ENCODE results near the gene SFT2D3.

SFT2D3 gene

DNA sequence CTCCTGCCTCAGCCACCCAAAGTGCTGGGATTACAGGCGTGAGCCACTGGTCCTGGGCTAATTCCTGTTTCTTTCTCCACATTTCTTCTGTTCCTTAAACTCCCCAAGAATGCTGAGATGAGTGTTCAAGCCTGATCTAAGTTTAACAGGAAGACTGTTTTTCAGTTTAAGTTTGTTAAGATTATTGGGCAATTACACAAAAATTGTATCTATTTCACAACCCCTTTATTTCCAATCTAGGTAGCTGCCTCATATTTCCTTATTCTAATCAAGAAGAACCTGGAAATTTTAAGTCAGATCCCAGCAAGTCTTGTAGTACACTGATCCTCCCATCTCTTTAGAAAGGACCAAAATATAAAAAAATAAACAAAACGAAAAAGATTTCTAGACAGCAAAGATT is 11.7 kb downstream of the SFT2D3 start:
- DNase-seq: no peak

DNA sequence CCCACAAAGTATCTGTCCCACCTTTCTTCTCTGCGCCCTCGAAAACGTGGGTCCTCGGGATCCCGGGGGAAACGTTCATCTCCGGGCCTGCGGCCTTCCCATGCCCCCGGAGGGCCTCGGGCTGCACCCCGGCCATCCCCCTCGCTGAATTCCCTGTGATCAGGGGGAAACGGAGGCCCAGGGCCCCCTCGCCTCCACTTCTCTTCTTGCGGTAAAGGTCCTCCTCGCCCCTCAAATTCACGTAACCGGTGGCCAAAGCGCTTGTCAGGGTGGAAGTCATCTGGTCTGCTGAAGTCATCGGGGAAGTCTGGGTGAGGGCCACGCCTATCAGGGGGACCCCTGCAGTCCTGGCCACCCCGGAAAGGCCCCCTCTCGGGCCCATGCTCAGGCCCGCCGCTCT is 12.3 kb downstream of the SFT2D3 start:
- DNase-seq: no peak

DNA sequence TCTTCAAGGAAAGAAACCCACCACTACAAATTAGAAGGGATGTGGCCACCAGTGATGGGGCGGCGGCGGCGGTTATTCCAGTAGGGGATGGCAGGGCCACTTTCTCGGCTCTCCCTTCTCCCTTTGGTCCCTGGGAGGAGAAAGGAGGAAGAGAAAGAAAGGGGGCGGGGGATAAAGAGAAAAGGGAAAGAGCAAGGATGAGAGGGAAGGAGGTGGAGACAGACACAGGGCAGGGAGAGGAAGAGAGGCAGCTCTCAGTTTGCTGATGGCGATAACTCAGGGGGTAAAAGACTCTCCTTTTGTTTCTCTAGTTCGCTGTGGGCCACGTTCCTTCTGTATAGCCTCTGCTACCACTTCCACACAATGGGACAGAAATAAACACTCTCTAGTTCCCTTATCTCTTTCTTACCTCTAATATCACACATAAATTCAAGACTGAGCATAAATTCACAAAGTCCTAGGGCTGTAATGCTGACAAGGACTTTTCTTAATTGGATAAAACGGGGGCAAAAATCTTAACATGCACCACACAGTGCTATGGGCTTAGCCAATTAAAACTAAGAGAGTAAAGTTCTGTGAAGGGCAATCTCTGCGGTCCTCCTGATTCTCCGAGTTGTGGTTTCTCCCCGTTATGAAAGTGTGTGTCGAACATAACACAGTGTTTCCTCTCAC is 14.6 kb downstream of the SFT2D3 start:
- no peak for DNase-seq

DNA sequence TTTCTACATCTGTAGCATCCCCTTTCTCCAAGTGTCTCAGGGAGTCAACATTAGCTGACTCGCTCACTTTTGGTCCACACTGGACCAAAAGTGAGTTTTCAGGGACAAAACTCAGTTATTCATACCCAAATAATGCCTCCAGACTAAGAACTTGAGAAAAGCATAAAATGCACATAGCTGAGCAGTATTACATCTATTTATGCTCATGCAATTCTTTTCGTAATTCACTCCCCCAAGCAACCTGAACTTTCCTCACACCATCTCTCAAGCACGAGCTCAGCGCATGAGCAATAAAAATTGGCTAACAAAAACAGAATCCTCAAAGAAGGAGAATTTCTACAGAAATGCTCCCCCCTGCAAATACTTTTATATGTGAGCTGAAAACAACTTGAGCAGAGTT is 17.0 kb downstream of the SFT2D3 start:
- no peak for DNase-seq

DNA sequence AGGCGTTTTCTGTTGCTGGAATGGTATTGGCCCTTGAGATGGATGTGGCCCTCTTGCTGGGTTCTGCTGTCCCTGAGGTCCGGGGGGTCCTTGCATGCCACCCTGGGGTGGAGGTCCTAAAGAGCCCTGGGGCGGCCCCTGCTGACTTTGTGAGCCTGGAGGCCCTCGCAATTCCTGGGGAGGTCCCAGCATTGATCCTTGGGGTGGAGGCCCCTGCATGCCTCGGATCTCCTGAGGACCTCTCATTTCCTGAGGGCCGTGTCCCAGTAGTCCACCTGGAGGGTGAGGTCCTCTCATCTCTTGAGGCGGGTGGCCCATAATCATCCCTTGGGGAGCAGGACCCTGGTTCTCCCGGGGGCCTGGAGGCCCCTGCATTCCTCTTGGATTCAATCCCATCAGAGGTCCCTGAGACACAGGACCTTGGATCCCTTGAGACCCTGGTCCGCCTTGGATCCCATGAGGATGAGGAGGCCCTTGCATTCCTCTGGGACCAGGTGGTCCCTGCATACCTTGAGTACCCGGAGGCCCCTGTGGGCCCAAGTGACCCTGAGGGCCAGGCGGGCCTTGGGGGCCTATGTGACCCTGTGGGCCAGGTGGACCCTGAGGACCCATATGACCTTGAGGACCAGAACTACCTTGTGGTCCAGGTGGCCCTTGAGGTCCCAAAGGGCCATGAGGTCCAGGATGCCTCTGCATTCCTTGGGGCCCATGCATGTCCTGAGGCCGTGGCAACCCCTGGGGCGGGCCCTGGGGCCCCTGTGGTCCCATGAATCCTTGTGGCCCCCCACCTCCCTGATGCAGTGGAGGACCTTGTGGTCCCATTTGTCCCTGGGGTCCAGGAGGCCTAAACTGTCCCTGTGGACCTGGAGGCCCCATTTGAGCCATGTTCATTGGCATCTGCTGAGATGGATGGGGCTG is 18.3 kb downstream of the SFT2D3 start:
- no peak for DNase-seq

DNA sequence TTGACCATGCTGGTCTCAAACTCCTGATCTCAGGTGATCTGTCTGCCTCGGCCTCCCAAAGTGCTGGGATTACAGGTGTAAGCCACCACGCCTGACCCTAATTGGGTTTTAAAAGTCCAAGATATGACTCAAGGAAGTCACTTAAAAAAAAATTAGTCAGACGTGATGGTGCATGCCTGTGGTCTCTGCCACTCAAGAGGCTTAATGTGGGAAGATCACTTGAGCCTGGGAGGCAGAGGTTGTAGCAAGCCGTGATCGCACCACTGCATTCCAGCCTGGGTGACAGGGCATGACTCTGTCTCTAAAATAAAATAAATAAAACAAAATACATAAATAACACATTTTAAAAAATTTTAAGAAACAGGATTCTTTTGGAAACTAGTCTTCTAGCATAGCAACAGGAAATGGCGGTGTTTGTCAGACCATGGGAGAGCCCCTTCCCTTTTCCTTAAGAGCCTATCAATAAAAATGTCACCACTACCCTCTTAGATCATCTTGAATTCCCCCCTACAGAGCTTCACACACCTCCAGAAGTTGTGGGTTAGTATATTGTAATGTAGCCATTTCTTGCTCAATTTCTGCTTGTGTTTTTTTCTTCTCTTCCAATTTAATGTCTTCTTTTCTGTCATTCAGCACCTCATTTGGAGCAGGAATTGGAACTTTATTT is 20.1 kb downstream of the SFT2D3 start:
- DNase-seq: peak; percentile 83

DNA sequence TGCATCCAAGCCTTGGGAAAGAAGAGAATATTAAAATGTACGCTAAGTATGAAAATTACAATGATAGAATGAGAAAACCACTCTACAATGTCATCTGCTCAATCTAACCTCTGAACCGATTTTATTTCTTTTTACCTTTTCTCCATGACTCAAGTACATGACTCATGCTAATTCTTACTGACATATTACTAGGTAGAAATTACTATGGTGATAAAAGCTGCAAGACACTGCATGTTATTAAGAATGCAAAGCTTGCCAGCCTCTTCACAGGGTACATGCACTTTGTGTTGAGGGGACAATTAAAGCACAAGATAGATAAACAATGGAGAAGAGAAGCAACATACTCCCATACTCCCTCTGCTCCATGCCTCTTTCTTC is 20.7 kb downstream of the SFT2D3 start:
- DNase-seq: peak; percentile 31

DNA sequence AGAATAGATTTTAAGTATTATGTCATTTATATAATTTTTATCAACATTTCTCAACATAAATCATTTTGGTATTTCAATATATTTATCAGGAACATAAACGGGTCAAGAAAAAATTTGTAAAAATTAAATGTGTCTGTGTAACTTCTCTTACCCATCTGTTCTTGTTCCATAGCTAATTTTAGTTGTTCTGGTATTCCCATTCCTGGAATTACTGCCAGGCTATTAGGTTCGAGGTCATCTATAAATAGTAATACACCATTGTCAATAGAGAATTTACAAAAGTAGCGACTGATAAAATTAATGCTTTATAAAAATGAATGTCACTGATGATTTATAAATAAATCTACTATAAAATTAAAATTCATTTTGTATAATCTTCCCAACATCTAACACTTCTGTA is 21.5 kb downstream of the SFT2D3 start:
- no peak for DNase-seq

DNA sequence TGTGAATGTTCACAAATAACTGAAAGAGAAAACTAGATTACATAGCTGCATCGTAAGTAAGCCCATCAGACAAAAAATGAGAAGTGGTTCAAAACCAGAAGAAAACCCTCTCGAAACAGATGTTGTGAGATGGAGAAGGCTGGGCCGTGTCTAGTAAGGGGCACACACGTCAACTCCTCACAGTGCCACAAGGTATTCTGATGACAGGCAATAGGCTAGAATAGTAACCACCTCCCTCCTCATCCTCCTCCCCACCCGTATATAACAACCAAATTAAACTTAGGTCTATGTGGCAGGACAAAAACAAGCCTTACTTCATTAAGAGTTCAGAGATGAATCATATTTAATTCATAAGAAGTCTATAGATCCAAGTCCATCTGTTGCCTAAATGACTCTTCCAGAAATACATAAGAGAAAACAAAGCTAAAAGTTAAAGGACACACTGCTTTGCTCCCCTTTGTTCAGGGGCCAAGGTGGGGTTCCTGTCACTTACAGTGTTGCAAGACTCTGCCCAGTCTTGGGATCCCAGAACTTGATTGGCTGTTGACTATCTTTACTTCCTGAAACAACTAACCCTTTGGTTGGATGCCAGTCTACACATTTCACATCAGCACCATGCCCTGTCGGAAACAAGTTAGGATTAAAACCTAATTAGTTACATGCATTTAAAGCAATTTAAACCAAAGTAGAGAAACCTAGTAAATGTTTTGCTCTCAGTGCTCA is 25.0 kb downstream of the SFT2D3 start:
- DNase-seq: no peak

DNA sequence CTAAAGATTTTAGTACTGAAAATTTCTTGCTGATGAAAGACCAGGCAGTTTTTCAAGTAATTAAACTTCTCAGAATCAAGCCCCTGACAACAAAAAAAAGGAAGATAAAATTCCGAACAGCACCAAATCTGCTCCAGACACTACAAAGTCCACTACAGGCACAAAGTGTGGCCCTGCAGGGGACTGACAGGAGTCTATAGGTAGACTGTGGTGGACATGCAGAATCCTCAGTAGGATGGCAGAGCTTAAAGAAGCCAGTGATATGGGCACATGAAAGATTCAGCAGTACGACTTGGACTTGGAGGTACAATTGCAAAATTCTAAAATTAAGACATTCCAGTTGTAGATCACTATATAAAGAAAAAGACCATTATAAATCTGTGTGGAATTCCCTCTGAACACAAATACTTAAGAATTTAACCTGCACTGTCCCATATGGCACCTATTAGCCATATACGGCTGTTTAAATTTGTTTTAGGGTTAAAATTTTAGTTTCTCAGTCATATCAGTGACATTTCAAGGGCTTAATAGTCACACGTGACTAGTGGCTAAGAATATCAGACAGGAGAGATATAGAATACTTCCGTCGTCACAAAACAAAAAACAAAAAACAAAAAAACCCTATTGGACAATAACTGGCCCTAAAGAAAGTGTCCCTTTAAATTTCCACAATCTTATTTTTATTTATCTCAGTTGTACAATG is 32.0 kb downstream of the SFT2D3 start:
- DNase-seq: no peak

DNA sequence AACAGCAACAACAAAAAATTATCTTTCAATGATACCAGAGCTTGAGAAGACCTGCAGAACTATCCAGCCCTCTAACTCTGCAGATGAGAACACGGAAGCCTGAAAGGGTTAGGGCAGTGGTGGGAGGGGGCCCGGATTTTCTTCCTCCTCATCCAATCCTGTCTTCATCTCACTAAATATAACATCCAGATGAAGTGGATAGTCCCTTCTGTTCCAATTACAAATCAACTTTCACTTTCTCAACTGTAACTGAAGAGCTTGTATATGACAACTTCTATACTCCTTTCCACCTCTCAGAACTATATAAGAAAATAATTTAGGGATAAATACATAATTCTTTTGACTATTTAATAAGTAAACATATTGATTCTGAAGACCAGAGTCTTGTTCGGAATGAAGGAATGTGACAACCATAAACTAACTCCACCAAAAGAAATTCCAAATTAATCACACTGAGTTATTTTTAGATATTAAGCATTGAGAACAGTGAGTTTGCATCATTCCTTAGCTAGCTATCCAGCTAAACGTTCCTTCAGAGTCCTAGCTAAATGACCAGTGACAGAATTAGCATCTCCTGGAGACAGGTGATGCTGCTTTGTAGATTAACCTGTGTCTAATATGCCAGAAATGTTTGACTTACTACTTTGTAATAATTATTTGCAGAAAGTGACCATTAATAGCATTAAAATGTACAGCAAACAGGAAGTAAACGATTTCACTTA is 32.7 kb downstream of the SFT2D3 start:
- peak; percentile 13 for DNase-seq

DNA sequence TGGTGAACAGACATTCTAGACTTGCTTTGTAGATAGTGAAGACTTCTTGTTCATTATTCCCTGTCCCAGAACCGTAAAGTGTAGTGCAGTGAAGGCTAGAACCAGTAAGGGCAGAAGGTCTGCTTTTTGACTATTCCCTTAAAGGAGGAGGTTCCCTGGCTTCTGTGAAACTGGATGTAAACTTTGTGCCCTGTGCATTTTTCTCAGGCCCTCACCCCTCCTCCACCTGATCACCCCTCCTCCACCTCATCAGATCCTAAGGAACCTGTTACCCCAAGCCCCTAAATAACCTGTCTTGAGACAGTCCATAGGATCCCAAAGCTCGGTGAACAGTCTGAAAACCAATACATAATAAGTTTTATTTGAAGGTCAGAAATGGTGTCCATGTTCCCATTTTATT is 33.7 kb downstream of the SFT2D3 start:
- DNase-seq: no peak

DNA sequence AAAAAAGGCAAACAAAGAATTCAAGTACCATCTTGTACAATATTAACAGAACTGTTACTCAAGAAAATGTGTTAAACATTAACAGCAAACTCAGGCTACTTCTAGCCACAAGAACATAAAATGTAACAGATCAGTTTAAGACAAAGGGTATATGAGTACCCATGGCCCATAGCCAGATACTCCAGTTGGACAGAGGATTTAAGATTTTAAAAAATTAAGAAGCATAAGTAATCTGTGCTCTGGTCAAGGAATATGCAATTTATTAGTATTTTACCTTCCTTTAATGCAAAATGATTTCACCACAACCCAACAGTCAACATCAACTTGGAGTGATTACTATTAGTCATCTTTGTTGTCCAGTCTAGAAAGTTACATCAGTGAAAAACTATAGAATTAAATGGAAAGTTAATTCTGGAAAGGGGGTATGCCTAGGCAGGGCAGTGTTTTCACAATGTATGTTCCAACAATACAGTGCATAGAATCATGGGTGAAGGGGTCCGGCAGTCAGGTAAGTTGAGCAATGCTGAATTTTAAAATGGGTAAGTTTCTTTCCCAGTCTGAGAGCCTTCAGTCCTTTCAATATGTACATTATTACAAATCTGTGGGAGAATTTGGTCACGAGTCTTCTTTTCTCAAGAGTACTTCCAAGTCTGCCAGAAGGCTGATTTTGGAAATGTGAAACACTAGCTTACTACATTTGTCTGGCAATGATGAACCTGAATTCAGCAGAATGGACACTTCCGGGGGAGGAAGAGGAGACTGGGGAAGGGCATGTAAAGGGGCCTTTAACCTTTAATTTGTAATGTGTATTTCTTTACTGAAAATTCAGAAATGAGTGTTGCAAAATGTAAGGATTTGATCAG is 34.5 kb downstream of the SFT2D3 start:
- DNase-seq: no peak

DNA sequence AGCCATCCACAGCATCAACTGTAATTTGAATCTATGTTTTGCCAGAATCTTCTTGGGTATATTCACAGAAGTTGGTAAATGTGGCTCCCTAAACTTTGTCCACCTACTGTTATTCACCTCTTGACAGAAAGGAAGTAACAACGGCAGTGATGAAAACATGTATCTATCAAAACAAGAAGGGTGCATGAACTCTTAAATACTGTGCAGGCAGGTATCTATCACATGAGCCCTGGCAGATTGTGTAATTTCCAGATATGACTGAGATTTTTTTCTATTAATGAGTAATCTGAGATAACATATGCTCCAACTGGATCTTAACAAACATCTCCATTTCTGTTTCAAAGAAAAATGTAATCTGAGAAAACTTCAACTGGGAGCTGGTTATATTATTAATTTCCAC is 36.6 kb downstream of the SFT2D3 start:
- DNase-seq: no peak

DNA sequence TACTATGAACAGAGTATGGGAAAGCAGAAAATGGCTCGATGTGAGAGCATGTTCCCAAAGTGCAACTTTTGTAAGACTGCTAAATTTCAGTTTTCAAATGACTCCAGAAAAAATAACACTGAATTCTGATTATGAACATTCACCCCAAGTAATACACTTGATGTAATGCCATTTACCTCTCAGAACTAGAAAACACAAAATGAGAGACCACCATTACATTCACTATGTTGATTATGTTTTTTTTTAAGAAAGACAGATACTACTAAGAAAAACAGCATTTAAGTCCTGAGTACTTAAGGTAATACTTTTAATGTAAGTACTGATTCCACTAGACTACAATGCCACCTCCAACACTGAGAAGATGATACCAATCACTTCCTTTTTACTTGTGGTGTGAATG is 38.5 kb downstream of the SFT2D3 start:
- DNase-seq: no peak

DNA sequence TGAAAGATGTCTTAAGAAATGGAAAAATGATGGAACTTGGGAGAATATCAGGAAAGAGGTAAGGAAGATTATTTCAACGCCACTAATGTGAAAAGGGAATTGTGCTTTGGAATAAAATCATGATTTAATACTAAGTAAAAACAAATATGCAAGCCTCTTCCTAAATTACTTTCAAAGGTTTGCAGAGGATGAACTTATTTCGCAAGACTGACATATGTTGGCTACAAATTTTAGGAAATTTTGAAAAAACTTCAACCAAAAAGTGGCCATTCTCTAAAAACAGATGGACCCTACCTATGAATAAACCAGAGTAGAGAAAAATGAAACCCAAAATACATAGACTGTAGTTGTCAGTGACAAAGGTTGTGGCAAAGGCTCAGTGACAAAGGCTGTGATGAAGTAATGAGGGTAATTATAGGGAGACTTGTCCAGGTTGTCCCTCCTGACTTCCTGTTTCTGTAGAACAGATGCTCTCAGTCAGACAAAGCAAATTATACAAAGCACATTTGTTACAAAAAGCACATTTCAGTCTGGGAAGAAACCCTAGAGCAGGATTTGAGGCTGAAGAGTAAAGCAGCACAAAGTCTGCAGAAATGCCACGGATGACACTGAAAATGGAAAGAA is 39.5 kb downstream of the SFT2D3 start:
- no peak for DNase-seq

DNA sequence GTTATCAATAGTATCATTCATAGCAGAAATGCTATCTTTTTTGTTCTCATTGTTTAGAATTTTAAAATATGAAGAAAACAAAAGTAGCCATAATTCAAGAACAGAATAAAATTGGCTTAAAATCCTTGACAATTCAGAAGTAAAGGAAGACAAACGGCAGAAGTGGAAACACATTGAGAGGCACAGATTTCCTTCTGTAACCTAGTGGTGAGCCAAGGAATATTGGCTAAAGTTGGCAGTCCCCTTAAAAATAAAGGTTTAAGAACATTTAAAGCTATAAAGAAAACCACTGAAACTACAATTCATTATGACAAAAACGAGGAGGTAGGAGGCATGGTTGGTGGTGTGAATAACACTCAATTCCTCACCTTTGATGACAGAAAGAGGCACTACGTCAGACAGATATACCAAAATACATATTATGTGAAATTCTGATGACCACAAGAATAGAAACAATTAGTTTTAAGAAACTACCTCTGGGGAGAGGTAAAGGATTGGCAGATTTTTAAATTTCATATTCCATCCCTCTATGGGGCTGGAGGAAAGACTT is 42.3 kb downstream of the SFT2D3 start:
- DNase-seq: no peak

DNA sequence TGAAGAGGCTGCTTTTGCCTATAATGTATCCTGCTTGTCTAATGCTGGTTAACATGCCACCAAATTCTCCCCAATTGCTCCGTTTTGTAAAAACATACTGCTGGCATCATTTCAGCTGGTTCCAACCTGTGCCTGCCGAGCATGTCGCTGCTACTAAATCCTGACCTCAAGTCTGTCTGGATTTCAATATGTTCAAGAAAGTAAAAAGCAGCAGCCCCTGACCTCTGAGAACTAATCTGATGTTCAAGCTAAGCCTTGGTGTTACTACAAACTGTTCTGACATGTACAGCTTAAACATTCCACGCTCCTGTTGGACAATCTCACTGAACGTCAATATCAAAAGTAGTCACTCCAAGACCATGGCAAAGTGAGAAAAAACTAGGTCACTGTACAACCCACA is 46.3 kb downstream of the SFT2D3 start:
- no peak for DNase-seq

DNA sequence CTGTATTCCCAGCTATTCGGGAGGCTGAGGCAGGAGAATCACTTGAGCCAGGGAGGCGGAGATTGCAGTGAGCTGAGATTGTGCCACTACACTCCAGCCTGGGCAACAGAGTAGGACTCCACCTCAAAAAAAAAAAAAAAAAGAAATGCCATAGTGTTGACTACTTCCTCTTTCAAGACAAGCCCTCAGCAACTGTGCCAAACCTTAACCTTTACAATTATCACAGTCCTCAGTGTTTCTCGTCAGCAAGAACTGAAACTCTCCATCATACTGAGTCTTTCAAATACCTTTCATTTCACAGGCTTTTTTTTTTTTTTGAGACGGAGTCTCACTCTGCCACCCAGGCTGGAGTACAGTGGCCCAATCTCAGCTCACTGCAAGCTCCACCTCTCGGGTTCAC is 48.2 kb downstream of the SFT2D3 start:
- DNase-seq: peak; percentile 39

DNA sequence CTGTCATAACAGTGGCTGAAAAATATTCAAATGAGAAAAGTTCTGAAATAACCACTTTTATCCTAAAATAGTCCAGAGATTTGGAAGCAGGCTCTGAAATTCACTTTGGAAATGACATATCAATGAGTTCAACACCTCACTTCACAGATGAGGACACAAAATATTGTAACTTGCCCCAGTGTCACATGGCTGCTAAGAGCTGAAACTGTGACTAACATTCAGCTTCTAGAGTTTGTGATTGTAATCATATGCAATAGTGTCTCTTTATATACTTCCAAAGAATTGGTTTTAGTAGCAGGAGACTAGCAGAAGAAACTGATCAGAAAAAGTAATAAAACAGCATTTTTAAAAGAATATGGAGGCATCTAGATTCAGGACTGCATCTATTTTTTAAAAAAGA is 52.1 kb downstream of the SFT2D3 start:
- DNase-seq: no peak

Data from EL (cell line).